IPS DF 6.9 (cell line): Measurements from ENCODE around the gene MACROD2.

Experiments
- DNase-seq: peaks from one replicate; pipeline ENCODE4 v3.0.0-alpha.2; 2013; ENCODE audit warnings: low read depth, low spot score
- H3K27ac ChIP-seq: one replicate; pipeline ENCODE4 v1.5.1; 2013; ENCODE audit warnings: low read length, control low read depth
- H3K27me3 ChIP-seq: 2 replicates; pipeline ENCODE4 v1.6.1; 2013; ENCODE audit warnings: mild to moderate bottlenecking, low read length; ENCODE audit not compliant: control insufficient read depth, insufficient read depth
- H3K36me3 ChIP-seq: 2 replicates; pipeline ENCODE4 v1.6.1; 2013; ENCODE audit warnings: low read length; ENCODE audit not compliant: control insufficient read depth, insufficient read depth
- H3K4me1 ChIP-seq: 2 replicates; pipeline ENCODE4 v1.6.1; 2013; ENCODE audit warnings: low read length; ENCODE audit not compliant: control insufficient read depth, insufficient read depth
- H3K4me3 ChIP-seq: 2 replicates; pipeline ENCODE4 v1.5.1; 2013; ENCODE audit warnings: mild to moderate bottlenecking, low read length
- H3K9me3 ChIP-seq: 2 replicates; pipeline ENCODE4 v1.6.1; 2013; ENCODE audit warnings: low read length, inconsistent platforms; ENCODE audit not compliant: control insufficient read depth, insufficient read depth
- WGBS: extraction: QIAGEN DNeasy Blood & Tissue Kit; methylation state at CpG from one replicate; pipeline ENCODE4 v1.1.7; 2013; ENCODE audit warnings: mixed read lengths, missing lambda C conversion rate; ENCODE audit not compliant: insufficient read length, insufficient coverage; 5-methylcytosine and 5-hydroxymethylcytosine counted together

Gene MACROD2

DNA sequence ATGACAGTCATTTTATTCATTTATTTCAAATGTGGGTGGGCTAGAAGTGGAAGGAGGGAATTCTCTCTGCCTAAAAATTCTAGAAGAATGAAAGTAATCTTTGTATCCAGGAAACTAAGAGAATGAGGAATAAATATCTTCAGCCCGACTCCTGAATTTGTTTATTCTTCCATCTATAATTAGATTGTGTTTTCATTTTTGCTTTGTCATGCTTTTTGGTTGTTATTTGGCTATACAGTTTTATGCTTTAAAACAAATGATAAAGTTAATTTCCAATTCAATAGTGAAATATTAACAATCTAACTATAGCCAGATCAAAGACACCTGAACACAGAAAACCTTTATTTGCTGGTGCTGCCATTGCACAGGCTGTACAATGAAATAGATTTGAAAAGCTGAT, 2056.7 kb downstream of the MACROD2 start:
- DNase-seq: no peak
- H3K27ac ChIP-seq: no peak overlapping the region
- no peaks in the 10 kb centered on the region for H3K36me3 ChIP-seq
- no CpG with 5 or more reads among the region's 1 CpG for WGBS
- H3K27me3 ChIP-seq: 0 out of 2 replicates have a peak, but pooled peaks cover 1% of the 10 kb centered on the region
- no peaks in the 10 kb centered on the region for H3K9me3 ChIP-seq
- H3K4me3 ChIP-seq: no peak overlapping the region
- H3K4me1 ChIP-seq: no peaks in the 10 kb centered on the region

DNA sequence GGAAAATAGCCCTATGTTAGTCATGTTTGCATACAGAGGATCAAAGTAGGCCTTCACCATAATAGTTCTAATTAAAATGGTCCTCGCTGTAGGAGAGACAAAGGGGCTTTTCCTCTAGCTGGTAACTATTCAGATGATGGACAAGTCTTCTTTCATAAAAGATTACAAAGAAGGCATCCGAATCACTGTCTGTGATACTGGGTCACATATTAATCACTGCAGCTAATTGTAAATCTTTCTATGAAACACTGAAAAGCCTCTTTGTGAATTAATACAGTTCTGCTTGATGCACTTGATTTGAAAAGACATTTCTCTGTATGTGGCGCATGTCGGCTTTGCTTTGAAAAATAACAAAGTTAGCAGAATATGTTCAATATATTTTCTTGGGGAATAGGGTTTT, 2057.1 kb downstream of the MACROD2 start:
- H3K27me3 ChIP-seq: 0 out of 2 replicates have a peak, but pooled peaks cover 1% of the 10 kb centered on the region
- no peak for DNase-seq
- no peak overlapping the region for H3K27ac ChIP-seq
- WGBS: no CpG with 5 or more reads among the region's 4 CpGs
- H3K4me3 ChIP-seq: no peak overlapping the region
- no peaks in the 10 kb centered on the region for H3K9me3 ChIP-seq
- no peaks in the 10 kb centered on the region for H3K4me1 ChIP-seq
- H3K36me3 ChIP-seq: no peaks in the 10 kb centered on the region

DNA sequence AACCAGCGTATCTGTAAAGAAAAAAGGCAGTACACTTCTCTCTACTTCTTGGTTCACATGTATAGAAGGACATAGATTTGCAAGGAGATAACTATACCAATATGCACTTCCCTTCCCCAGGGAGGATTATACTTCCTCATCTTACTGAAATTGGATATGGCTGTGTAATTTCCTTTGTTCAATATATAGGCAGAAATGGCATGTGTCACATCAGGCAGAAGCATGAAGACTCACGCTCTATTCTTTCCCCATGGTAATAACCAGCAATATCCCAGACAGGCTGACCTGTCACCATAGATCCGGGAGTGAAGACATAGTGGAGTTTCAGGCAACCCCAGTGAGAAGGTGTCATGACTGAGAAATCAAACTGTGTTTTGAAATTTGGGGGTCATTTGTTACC, 2059.7 kb downstream of the MACROD2 start:
- no peaks in the 10 kb centered on the region for H3K36me3 ChIP-seq
- no peak for DNase-seq
- no CpG with 5 or more reads among the region's 3 CpGs for WGBS
- 0 out of 2 replicates have a peak, but pooled peaks cover 1% of the 10 kb centered on the region for H3K27me3 ChIP-seq
- H3K4me3 ChIP-seq: no peak overlapping the region
- H3K4me1 ChIP-seq: no peaks in the 10 kb centered on the region
- H3K27ac ChIP-seq: no peak overlapping the region
- H3K9me3 ChIP-seq: no peaks in the 10 kb centered on the region

DNA sequence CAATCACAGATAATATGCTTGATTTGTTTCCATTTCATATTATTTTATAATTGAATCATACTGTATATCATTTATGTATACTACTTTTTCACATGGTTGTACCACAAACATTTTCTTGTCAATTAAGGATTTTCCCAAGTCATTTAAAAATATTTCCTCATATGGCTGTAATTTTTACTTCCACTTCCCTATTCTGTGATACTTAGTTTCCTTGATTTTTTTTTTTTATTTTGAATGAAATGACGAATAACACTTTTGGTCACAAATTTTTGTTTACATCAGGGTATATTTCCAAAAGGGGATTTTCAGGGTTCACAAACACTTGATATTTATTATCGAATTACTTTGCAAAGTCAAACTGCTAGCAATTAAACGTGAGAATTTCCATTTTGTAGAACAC, 2062.3 kb downstream of the MACROD2 start:
- Histone ChIP-seq H3K36me3 (no peaks in the 10 kb centered on the region), H3K27ac (no peak overlapping the region), H3K9me3 (no peaks in the 10 kb centered on the region), H3K27me3 (0 out of 2 replicates have a peak, but pooled peaks cover 1% of the 10 kb centered on the region), H3K4me3 (no peak overlapping the region), H3K4me1 (no peaks in the 10 kb centered on the region)
- DNase-seq: no peak
- no CpG with 5 or more reads among the region's 3 CpGs for WGBS

DNA sequence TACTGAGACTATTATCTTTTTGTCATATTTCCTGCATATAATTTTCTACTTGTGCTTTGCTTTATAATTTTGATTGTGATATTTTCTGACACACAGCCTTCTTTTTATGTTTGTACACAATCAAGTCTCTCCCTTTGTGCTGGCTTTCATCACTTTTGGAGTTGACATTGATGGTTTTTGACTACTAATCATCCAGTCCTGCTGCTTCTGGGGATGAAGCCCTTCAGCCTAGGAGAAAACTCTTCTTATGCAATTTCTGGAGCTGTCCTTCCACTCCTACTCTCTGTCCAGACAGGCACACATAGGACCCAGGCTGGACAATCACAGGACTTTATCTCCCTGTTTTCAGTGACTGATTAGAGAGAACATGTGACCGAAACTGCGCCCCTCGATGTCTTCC, 2063.0 kb downstream of the MACROD2 start:
- Histone ChIP-seq H3K4me1 (no peaks in the 10 kb centered on the region), H3K9me3 (no peaks in the 10 kb centered on the region), H3K4me3 (no peak overlapping the region), H3K27me3 (0 out of 2 replicates have a peak, but pooled peaks cover 1% of the 10 kb centered on the region), H3K36me3 (no peaks in the 10 kb centered on the region), H3K27ac (no peak overlapping the region)
- DNase-seq: no peak
- no CpG with 5 or more reads among the region's 3 CpGs for WGBS

DNA sequence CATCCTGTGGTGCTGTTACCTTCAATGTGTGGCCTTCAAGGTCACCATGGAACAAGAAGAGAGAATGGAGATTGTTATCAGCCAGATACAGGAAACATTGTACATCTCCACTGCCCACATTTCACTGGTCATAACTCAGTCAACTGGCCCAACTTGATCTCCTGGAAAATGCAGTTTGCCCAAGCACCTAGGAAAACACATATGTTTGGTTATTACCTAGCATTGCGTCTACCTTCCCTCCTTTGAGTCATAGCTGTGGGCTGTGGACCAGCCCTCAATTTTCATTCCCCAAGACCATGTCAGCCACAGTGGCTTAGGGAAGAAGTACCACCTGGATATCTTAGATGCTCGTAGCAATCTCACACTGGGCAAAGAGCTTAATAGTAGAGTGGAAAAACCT, 2064.5 kb downstream of the MACROD2 start:
- Histone ChIP-seq H3K4me3 (no peak overlapping the region), H3K9me3 (no peaks in the 10 kb centered on the region), H3K27ac (no peak overlapping the region), H3K36me3 (no peaks in the 10 kb centered on the region), H3K4me1 (no peaks in the 10 kb centered on the region), H3K27me3 (no peaks in the 10 kb centered on the region)
- no CpG with 5 or more reads among the region's 2 CpGs for WGBS
- no peak for DNase-seq

DNA sequence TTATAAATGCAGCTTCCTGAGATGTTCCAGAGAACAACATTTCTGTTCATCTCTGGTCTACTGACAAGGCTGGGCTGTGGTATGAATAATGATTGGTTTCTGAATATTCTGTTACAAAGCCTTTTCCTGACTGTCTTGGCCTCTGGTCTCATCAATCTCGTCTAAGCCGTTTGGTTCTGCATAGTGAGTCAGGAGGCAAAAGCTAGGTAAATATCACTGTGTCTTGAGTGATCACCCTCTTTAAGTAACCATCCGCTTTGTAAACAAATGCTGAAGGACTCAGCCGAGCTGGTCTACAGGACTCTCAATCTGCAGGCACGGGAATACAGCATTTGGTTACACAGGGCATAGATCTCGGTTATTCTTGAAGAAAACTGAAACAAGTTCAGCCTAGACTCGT, 2066.0 kb downstream of the MACROD2 start:
- no peaks in the 10 kb centered on the region for H3K9me3 ChIP-seq
- no peak for DNase-seq
- H3K4me3 ChIP-seq: no peak overlapping the region
- no CpG with 5 or more reads among the region's 7 CpGs for WGBS
- no peaks in the 10 kb centered on the region for H3K36me3 ChIP-seq
- no peak overlapping the region for H3K27ac ChIP-seq
- H3K27me3 ChIP-seq: no peaks in the 10 kb centered on the region
- H3K4me1 ChIP-seq: no peaks in the 10 kb centered on the region

DNA sequence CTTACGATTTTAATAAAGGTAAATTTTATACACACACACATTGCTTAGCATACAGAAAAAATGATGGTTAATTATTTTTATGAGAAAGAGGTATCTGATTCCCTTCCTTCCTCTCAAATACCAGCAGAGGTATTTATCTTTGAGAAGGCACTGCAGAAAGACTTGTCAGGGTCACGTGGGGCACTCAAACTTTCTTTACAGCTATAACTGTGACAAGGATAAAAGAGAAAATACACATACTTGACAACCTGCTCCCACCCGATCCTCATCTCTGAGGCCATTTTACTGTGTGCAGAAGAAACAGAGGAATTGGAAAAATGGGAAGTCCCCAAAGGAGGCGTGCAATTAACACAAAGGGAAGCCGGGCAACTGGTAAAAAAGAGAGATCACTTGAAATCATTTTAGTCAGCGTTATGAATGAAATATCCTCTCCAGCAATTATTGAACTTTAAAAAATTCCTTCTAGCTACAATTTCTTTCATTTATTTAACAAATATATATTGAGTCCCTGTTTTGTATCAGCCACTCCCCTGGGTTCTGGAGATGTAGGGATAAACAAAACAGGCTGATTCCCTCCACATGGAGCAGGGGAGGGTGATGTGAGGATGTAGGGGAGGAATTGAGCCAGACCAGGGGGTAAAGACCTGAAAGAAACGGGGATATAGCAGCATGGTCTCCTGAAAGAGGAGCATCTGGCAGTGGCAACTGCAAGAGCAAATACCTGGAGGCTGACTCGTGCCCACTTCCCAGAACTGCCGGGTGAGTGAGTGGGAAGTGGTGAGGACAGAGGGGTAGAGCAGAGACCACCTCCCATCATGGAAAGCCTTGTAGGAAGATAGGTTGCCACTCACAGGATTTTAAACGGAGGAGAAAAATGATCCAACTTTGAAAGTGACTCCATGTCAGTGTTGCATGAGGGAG, 2067.6 kb downstream of the MACROD2 start:
- Histone ChIP-seq H3K4me3 (no peak overlapping the region), H3K27ac (no peak overlapping the region), H3K27me3 (no peaks in the 10 kb centered on the region), H3K36me3 (no peaks in the 10 kb centered on the region), H3K9me3 (no peaks in the 10 kb centered on the region), H3K4me1 (no peaks in the 10 kb centered on the region)
- WGBS: no CpG with 5 or more reads among the region's 10 CpGs
- DNase-seq: no peak

DNA sequence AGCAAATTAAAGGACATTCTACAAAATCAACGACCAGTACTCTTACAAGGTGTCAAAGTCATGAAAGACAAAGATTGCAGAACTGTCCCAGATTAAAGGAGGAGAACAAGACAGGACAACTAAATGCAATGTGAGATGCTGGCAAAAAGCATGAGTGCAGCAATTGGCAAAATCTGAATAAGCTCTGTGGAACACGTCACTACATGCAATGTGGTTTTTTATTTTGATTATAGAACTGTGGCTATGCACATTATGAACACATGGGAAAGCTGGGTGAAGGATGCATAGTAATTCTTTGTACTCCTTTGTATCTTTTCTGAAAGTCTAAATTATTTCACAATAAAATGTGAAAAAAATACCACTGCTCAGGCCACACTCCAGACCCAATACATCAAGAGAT, 2068.6 kb downstream of the MACROD2 start:
- no peak for DNase-seq
- Histone ChIP-seq H3K27ac (no peak overlapping the region), H3K9me3 (no peaks in the 10 kb centered on the region), H3K4me1 (no peaks in the 10 kb centered on the region), H3K27me3 (no peaks in the 10 kb centered on the region), H3K4me3 (no peak overlapping the region), H3K36me3 (no peaks in the 10 kb centered on the region)
- WGBS: no CpG with 5 or more reads among the region's 2 CpGs

DNA sequence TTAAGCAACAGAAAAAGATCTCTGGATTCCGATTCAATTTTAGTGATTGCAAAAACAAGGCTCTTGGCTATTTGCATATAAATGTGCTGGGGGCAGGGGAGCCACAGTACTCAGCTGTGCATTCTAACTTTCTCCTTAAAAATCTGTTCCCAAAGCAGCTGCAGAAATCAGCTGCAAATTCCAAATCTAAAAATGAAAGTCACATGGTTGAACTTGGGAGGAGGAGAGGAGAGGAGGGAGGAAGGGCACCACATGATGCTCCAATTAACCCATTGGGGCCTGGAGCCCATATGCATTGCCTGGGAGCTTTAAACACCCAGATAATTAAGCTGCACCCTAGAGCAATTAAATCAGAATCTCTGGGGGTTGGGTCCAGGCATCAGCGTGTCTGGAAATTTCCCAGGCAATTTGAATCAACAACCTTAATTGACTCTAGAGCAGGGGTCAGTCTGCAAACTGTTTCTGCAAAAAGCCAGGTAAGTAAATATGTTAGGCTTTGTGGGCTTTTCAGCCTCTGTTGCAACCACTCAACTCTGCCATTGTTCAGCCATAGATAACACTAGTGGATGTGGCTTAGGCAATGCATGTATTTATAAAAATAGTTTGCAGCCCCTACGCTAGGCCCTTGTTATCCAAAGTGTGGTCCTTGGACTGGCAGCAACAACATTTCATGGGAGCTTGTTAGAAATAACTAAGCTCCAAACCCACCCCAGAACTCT, 2069.8 kb downstream of the MACROD2 start:
- Histone ChIP-seq H3K27ac (no peak overlapping the region), H3K27me3 (no peaks in the 10 kb centered on the region), H3K4me3 (no peak overlapping the region), H3K4me1 (no peaks in the 10 kb centered on the region), H3K9me3 (no peaks in the 10 kb centered on the region), H3K36me3 (no peaks in the 10 kb centered on the region)
- no peak for DNase-seq
- no CpG with 5 or more reads among the region's 3 CpGs for WGBS
